GM21619 (cell line): ENCODE data around the gene CHCHD2.
"Not testable (repeated sequence)": the region's sequence is repeated elsewhere in the genome, so short reads cannot be mapped to it uniquely, and the experiment has no call there.

ENCODE experiments used
- ATAC-seq: cut with Tn5 transposase; IDR thresholded peaks from one replicate; pipeline ENCODE4 v1.9.1; 2021; ENCODE audit not compliant: unreplicated experiment

Gene CHCHD2

DNA sequence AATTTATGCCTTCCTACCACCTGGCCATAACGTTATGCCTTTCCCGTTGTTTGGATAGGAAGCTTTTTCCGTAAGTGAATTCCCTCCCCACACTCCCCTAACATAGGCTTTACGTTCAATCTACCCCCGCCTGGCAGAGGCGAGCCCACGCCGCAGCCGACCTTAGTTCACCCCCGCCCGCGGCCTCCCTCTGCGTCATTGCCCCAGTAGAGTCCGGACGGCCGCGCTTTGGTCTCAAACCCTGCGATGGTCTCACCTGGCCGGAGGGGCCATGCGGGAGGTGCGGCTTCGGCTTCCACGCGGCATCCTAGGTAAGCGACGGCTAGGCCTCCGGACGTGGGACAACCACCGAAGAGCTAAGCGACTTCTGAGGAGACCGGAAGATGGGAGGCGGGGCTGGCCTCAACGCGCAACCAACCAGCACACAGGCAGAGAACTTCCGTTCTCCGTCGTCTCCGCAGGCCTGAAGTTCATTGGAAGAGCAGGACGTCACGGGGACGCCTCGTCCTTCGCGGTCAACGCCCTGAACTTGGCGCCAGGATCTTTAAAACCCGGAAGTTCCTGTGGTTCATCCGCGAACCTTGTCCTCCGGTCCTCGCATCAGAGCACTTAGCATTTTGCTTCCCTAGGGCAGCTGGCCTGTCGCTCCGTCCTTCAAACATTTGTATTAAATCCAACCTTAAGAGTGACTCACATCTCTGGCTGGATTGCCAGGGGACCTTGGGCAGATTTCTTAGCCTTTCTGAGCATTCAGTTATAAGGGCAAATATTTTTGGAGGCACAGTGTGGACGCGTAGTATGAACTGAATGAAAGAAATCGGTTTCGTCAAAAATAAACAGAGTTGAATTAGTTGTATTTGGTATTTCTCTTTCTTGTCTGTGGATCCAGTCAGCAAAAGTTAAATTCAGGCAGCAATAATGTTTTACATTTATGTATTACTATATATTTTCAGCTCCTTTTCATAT lies at the start of gene CHCHD2:
Gene CHCHD2, minus strand, starts transcription at position 369 of the 966 bp plus-strand sequence. Its CDS starts 63 bp downstream, at position 306.
- ATAC-seq, result peak; percentile 99

DNA sequence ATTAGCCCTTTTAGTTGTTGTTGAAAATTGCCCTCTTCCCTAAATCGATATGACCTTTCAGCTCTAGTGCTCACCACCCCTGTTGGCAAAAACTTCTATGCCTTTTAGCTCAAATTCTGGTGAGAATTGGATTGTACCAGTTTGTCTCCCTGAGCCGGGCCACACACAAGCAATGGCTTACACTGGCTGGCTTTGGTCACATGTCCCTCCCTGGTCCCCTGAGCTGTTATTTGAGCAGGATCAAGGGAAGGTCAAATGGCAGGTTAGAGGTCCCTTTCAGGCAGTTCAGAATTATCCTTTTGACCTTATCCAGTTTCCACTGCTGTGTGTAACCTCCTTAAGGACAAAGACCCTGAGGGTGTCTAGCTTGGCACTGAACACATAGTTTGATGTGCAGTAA lies 24.8 kb upstream of the CHCHD2 start:
- ATAC-seq, result not testable (repeated sequence)

- ATAC-seq, result no peak
Observed at GRCh38 chr7:56127241-56127975, 21.1 kb upstream of the CHCHD2 start.

GRCh38 chr7:56125831-56126230 lies 19.6 kb upstream of the CHCHD2 start:
- ATAC-seq, result no peak

GRCh38 chr7:56124981-56125380 lies 18.7 kb upstream of the CHCHD2 start:
- no peak for ATAC-seq

GRCh38 chr7:56121440-56121839 lies 15.2 kb upstream of the CHCHD2 start:
- ATAC-seq, result no peak

DNA sequence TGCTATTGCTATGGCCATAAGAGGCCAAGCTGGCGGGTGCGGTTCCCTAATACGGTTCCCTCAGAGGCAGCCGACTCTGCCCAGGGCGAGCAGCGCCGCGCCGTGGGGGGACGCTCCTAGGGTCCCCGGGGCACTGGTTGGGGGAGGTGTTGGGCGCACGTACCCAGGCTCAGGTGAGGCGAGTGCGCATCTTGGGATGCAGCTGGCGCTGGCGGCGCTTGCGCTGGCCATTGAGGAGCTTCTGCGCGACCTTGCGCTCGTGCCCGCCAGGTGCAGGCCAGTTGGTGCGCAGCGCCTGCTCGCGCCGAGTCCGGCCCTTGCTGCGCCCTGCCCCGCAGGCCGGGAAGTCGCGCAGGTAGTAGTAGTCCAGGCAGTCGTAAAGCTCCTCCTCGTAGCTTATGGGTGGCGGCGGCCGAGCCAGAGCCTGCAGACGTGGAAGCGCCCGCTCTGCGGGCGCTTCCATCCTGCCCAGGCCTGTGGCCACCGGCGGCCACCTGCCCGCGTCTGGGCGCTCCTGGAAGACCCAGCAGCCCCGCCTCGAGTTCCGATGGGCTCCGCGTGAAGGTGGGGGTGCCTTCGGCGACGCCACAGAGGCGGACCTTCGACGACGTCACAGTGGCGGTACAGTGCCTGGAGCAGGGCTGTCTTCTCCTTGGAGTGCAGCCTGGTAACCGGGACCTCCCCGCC lies 9.7 kb upstream of the CHCHD2 start, which contains the start of gene NUPR2:
Gene NUPR2, minus strand, starts transcription at position 566 of the 687 bp plus-strand sequence. Its CDS starts 103 bp downstream, at position 463.
- no peak for ATAC-seq

- ATAC-seq, result not testable (repeated sequence)
Observed at GRCh38 chr7:56112244-56112643, 6.0 kb upstream of the CHCHD2 start.

- ATAC-seq, result no peak
Observed at GRCh38 chr7:56110611-56111010, 4.3 kb upstream of the CHCHD2 start.

GRCh38 chr7:56107954-56108258 lies 1.6 kb upstream of the CHCHD2 start:
- no peak for ATAC-seq

- no peak for ATAC-seq
Observed at GRCh38 chr7:56105508-56105907, 768 bp downstream of the CHCHD2 start.

DNA sequence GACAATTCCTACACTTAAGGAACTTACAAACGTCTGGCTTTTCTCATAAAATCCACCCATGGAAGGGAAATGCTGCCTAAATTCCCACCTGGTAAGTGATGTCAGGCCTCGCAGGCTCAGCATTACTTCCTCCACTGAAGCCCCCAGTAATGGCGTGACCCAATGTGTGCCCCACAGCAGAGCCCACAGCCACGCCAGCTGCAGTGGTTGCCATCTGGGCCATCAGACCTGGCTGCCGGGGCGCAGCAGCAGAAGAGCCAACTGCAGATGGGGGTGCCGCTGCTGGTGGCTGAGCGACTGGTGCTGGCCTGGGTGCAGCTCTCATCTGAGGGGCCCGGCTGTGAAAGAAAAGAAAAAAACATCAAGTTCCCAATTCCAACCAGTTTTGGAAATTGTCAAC lies 2.1 kb downstream of the CHCHD2 start:
- not testable (repeated sequence) for ATAC-seq

GRCh38 chr7:56099653-56100052 lies 6.6 kb downstream of the CHCHD2 start:
- ATAC-seq, result no peak

DNA sequence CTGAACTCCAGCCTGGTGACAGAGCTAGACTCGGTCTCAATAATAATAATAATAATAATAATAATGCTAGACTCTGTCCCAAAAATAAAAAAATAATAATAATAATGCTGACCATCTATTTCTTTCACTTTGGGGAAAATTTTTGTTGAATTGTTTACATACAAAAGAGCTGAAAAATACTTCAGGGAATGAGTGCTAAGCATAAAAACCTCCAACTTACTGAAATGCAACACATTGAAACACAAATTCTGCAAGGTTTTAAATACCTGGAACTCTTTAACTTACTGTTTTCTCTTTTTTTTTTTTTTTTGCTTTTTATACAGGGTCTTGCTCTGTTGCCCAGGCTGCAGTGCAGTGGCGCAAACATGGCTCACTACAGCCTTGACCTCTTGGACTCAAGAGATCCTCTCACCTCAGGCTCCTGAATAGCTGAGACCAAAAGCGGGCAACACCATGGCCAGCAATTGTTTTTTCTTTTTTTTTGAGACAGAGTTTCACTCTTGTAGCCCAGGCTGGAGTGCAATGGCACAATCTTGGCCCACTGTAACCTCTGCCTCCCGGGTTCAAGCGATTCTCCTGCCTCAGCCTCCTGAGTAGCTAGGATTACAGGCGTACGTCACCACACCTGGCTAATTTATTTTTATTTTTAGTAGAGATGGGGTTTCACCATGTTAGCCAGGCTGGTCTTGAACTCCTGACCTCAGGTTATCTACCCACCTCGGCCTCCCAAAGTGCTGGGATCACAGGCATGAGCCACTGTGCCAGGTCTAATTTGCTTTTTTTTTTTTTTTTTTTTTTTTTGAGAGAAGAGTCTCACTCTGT lies 7.9 kb downstream of the CHCHD2 start:
- ATAC-seq, result not testable (repeated sequence)

DNA sequence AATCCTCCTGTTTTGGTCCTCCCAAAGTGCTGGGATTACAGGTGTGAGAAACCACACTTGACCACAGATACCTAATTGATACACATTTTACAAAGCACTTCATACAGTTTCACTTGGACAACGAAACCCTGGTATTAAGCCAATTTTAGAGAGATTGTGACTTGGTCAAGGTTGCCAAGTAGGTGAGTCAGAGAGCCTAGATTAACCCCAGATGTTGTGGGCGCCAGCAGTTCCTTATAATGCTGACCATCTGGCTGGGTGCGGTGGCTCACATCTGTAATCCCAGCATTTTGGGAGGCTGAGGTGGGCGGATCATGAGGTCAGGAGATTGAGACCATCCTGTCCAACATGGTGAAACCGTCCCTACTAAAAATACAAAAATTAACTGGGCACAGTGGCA lies 8.6 kb downstream of the CHCHD2 start:
- ATAC-seq, result no peak

DNA sequence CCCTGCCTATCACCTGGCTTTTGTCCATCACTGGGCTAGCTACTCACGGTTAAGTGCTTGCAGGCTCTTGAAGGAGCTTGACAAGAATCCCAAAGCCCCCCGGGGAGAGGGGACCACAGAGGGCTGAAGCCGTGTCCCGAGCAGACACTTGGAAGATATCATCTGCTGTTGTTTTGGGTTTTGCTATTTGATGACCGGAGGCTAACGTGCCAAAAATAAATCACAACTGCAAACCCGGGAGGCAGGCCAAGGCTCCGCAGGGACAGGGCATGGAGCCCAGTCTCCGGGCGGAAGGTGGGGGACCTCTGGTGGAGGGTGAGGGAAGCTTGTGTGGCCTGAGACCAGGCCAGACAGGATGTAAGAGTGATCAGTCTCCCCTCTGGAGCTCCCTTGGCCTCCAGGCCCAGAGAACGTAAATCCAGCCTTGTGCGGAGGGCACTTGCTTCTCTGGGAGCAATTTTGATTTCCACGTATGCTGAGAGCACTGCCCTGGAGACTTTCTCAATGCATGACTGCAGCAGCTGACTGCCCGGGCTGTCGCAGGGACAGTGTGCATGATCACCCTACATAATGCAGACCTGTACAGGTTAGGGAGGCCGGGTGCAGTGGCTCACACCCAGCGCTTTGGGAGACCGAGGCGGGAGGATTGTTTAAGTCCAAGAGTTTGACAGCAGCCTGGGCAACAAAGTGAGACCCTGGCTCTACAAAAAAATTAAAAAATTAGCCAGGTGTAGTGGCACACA lies 13.3 kb downstream of the CHCHD2 start, which contains the start of gene PHKG1:
Gene PHKG1, minus strand, starts transcription at position 164 of the 743 bp plus-strand sequence. CDS start 4,011 bp downstream, outside the sequence.
- no peak for ATAC-seq

- not testable (repeated sequence) for ATAC-seq
Observed at GRCh38 chr7:56092388-56092787, 13.9 kb downstream of the CHCHD2 start.

GRCh38 chr7:56091591-56091990 lies 14.7 kb downstream of the CHCHD2 start:
- ATAC-seq, result no peak

DNA sequence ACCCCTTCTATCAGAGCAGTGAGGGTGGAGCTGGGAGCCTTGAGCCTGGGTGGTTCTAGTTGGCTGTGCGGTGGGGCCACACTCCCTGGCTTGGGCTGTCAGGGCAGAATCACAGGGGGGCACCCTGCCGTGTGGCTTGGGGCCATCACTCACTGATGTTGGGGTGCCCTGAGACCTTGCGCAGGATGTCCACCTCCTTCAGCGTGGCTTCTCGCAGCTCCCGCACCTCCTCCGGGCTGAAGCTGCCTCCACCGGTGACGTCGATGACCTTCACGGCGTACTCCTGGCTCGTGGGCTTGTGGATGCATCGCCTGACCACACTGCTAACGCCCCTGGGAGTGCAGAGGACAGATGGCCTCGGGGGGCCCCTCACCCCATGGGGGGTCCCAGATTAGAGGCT lies 18.8 kb downstream of the CHCHD2 start:
- ATAC-seq, result no peak

GRCh38 chr7:56086761-56087160 lies 19.5 kb downstream of the CHCHD2 start:
- ATAC-seq, result no peak
